Measurements from ENCODE around the gene VPS11.
A peak's percentile ranks its signal among the peaks of the same experiment; 100 is the strongest.
"Not testable (repeated sequence)": the region's sequence is repeated elsewhere in the genome, so short reads cannot be mapped to it uniquely, and the experiment has no call there.

VPS11 gene

GRCh38 chr11:119038884-119039283 is 28.7 kb upstream of the VPS11 start:
- no peak for DNase-seq (ENCODE audit: low read depth in 2 of 2)
- H3K4me3 ChIP-seq (replicated peaks in 1 of 2; ENCODE audit: low read depth in 2 of 2, low read length in 2 of 2): no peak overlapping the region
- TF ChIP-seq, protein P1, sequence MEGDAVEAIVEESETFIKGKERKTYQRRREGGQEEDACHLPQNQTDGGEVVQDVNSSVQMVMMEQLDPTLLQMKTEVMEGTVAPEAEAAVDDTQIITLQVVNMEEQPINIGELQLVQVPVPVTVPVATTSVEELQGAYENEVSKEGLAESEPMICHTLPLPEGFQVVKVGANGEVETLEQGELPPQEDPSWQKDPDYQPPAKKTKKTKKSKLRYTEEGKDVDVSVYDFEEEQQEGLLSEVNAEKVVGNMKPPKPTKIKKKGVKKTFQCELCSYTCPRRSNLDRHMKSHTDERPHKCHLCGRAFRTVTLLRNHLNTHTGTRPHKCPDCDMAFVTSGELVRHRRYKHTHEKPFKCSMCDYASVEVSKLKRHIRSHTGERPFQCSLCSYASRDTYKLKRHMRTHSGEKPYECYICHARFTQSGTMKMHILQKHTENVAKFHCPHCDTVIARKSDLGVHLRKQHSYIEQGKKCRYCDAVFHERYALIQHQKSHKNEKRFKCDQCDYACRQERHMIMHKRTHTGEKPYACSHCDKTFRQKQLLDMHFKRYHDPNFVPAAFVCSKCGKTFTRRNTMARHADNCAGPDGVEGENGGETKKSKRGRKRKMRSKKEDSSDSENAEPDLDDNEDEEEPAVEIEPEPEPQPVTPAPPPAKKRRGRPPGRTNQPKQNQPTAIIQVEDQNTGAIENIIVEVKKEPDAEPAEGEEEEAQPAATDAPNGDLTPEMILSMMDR (IDR thresholded peaks at IDR 0.05; ENCODE audit: low read depth, low read length): no peak

DNA sequence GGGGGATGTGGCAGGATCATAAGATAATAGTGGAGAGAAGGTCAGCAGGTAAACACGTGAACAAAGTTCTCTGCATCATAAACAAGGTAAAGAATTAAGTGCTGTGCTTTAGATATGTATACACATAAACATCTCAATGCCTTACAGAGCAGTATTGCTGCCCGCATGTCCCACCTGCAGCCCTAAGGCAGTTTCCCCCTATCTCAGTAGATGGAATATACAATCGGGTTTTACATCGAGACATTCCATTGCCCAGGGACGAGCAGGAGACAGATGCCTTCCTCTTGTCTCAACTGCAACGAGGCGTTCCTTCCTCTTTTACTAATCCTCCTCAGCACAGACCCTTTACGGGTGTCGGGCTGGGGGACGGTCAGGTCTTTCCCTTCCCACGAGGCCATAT is 28.1 kb upstream of the VPS11 start:
- not testable (repeated sequence) for DNase-seq (ENCODE audit: low read depth in 2 of 2)

GRCh38 chr11:119041821-119042514 is 25.6 kb upstream of the VPS11 start:
- peak in 1 of 2 donors; percentile 29 for DNase-seq (ENCODE audit: low read depth in 2 of 2)
- TF ChIP-seq, protein P1 (IDR thresholded peaks at IDR 0.05; ENCODE audit: low read depth, low read length): no peak
- no peak overlapping the region for H3K4me3 ChIP-seq (replicated peaks in 1 of 2; ENCODE audit: low read depth in 2 of 2, low read length in 2 of 2)

More for the DNA sequence above, 28.1 kb upstream of the VPS11 start:
- H3K4me3 ChIP-seq (replicated peaks in 1 of 2; ENCODE audit: low read depth in 2 of 2, low read length in 2 of 2): not testable (repeated sequence)

DNA sequence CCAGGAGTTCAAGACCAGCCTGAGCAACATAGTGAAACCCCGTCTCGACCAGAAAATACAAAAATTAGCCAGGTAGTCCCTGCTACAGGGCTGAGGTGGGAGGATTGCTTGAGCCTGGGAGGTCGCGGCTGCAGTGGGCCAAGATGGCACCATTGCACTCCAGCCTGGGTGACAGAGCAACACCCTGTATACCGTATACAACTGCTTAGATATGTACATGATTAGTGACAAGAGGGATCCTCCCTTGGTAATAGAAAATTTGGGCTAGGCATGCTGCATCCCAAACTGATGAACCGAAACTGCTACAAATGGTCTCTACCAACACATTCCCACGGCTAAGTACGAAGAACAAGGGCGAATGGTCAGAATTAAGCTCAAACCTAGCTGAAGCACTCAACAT is 24.7 kb upstream of the VPS11 start:
- DNase-seq (ENCODE audit: low read depth in 2 of 2): no peak
- no peak overlapping the region for H3K4me3 ChIP-seq (replicated peaks in 1 of 2; ENCODE audit: low read depth in 2 of 2, low read length in 2 of 2)
- TF ChIP-seq, protein P1 (IDR thresholded peaks at IDR 0.05; ENCODE audit: low read depth, low read length): no peak

DNA sequence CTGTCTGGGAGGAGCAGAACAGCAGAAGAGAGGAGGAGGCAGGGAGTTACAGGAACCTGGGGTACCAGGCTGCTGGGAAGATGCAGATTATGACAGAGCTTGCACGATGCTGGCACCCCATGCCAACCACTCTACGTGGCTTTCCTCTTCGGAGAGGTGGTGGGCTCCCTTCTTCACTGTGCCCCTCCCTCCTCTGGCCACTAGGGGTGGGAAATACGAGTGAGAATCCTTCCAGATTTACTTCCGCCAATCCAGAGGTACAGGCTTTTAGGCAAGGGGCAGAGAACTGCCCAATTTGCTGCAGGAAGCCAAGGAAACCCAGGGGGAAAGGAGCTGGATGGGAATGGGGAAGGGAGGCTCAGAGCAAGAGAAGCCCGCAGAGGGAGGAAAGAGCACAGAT is 22.9 kb upstream of the VPS11 start:
- H3K4me3 ChIP-seq (replicated peaks in 1 of 2; ENCODE audit: low read depth in 2 of 2, low read length in 2 of 2): no peak overlapping the region
- TF ChIP-seq, protein P1 (IDR thresholded peaks at IDR 0.05; ENCODE audit: low read depth, low read length): peak; percentile 8
- DNase-seq (ENCODE audit: low read depth in 2 of 2): no peak

- no peak overlapping the region for H3K4me3 ChIP-seq (replicated peaks in 1 of 2; ENCODE audit: low read depth in 2 of 2, low read length in 2 of 2)
- no peak for DNase-seq (ENCODE audit: low read depth in 2 of 2)
- TF ChIP-seq, protein P1 (IDR thresholded peaks at IDR 0.05; ENCODE audit: low read depth, low read length): no peak
Observed at GRCh38 chr11:119046489-119046888, 21.1 kb upstream of the VPS11 start.

DNA sequence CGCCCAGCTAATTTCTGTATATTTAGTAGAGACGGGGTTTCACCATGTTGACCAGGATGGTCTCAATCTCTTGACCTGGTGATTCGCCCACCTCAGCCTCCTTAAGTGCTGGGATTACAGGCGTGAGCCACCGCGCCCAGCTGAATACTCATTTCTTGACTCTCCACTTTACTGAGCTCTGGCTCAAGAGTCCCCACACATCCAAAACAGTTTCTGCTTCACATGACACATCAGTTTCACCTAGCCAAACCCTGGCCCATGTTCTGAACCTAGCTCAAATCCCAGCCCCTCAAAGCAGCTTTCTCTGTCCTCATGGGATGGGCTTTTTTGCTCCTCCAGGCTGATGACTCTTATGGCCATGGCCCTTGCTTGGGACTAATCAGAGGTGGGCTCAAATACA is 20.4 kb upstream of the VPS11 start:
- DNase-seq (ENCODE audit: low read depth in 2 of 2): no peak

More for the DNA sequence above, 20.4 kb upstream of the VPS11 start:
- no peak overlapping the region for H3K4me3 ChIP-seq (replicated peaks in 1 of 2; ENCODE audit: low read depth in 2 of 2, low read length in 2 of 2)
- TF ChIP-seq, protein P1 (IDR thresholded peaks at IDR 0.05; ENCODE audit: low read depth, low read length): no peak

Measured in cardiac fibroblast (primary cell).